ENCODE measurements around the gene NFATC4. TPM values are rescaled to one million over a fixed set of nuclear protein-coding genes. Genes with fewer than 3 reads are reported as not detected.

NFATC4 gene
- total and polyA plus RNA-seq, 5 experiments from 2014 or later: not detected

DNA sequence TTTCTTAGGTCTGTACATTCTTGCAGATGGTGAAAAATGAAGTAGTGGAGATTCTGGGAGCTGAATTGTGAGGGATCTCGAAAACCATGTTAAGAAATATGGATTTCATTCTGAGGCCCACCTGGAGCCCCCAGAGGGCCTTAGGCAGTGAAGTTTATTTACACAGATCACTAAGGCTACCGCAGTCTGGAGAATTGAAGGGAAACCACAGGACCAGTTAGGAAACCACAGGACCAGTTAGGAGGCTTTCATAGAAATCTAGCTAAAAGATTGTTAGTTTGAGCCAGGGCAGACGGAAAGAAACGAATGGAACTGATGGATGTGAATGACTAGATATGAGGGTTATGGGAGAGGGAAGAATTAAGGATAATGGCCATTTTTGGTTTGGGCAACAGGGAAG lies 54.3 kb downstream of the NFATC4 start:
- no peaks in the 10 kb centered on the region for H3K36me3 Mint-ChIP-seq
- H3K4me1 Mint-ChIP-seq: peaks cover 9 to 16% (median 14%) of the 10 kb centered on the region in 4 donors
- POLR2A ChIA-PET: interaction anchor here (1.3 kb wide), 1 partner anchor 9 kb away, joined by 4 read pairs; no protein-coding TSS in a partner anchor
- H3K27ac Mint-ChIP-seq: no peak overlapping the region
- no peak overlapping the region for H3K4me3 Mint-ChIP-seq
- peaks cover 0 to 11% (median 5%) of the 10 kb centered on the region in 5 donors for H3K27me3 Mint-ChIP-seq
- no peaks in the 10 kb centered on the region for H3K9me3 Mint-ChIP-seq
- ATAC-seq (peak in 1 of 2 donors; percentile 61), DNase-seq (no peak)

DNA sequence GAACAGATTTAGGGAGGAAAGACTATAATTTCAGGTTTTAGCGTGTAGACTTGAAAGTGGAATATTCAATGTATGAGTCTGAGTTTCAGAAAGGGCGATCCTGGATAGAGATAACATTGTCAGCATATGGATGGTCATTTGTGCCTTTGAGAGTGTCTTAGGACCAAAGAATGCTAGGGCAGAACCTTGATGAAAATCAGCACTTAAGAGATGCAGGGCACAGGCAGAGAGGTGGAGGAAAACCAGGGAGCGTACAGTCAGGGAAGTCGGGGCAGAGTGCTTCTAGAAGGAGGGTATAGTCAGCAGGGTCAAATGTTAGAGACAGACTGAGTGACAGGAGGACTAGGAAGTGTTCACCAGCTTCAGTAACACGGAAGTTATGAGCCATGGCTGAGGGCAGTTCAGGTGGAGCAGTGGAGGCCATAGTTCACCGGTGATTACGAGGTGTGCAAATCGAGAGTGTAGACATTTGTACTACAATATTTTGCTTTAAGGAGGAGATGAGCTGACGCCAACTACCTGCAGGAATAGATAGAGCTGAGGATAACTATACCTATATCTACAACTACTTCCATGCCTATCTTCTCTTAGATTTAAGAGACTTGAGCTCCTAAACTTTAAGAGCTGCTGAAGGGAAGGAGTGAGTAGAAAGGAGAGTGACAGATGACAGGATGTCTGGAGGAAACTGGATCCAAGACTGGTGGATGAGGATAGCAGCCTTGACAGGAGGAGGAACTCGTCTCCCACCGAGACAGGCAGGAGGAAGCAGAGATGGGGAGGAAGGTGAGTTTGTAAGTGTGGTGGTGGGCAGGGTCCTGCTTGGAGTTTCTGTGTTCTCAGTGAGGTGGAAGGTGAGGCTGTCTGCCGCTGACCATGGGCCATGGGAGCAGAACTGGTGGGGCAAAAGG lies 55.0 kb downstream of the NFATC4 start:
- Mint-ChIP-seq H3K9me3 (no peaks in the 10 kb centered on the region), H3K27ac (no peak overlapping the region), H3K4me3 (no peak overlapping the region), H3K27me3 (peaks cover 0 to 11% (median 5%) of the 10 kb centered on the region in 5 donors), H3K36me3 (no peaks in the 10 kb centered on the region), H3K4me1 (peaks cover 11 to 22% (median 18%) of the 10 kb centered on the region in 4 donors)
- DNase-seq (peak in 1 of 10 donors; percentile 27), ATAC-seq (no peak)
- POLR2A ChIA-PET: interaction anchor here (1.3 kb wide), 1 partner anchor 9 kb away, joined by 4 read pairs; no protein-coding TSS in a partner anchor

DNA sequence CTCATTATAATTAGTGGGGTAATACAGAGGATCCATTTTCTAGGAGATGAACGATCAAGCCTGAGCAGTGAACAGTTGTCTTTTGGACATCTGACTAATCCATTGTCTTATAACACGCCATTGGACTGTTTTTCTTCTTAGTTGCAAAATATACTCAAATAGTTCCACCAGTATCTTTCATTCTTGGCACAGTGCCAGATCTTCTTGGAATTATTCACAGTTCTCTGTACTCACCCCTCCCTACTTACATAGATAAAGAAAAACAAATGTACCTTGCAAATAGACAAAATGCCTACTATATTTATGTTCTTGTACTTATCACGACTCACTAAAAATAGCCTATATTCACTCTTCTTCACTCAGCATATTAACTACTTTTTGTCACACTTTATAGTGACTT lies 57.7 kb downstream of the NFATC4 start:
- no peaks in the 10 kb centered on the region for H3K36me3 Mint-ChIP-seq
- no peak overlapping the region for H3K4me3 Mint-ChIP-seq
- DNase-seq (no peak), ATAC-seq (no peak)
- POLR2A ChIA-PET: interaction anchor here (0.8 to 1.2 kb wide), 2 partner anchors 11 to 115 kb away, joined by 3 to 4 read pairs; partner anchors contain the start of gene LTB4R
- H3K27me3 Mint-ChIP-seq: no peaks in the 10 kb centered on the region
- peaks cover 14 to 33% (median 30%) of the 10 kb centered on the region in 4 donors for H3K4me1 Mint-ChIP-seq
- no peaks in the 10 kb centered on the region for H3K9me3 Mint-ChIP-seq
- H3K27ac Mint-ChIP-seq: peak overlapping the region in 1 of 10 donors; percentile 35

DNA sequence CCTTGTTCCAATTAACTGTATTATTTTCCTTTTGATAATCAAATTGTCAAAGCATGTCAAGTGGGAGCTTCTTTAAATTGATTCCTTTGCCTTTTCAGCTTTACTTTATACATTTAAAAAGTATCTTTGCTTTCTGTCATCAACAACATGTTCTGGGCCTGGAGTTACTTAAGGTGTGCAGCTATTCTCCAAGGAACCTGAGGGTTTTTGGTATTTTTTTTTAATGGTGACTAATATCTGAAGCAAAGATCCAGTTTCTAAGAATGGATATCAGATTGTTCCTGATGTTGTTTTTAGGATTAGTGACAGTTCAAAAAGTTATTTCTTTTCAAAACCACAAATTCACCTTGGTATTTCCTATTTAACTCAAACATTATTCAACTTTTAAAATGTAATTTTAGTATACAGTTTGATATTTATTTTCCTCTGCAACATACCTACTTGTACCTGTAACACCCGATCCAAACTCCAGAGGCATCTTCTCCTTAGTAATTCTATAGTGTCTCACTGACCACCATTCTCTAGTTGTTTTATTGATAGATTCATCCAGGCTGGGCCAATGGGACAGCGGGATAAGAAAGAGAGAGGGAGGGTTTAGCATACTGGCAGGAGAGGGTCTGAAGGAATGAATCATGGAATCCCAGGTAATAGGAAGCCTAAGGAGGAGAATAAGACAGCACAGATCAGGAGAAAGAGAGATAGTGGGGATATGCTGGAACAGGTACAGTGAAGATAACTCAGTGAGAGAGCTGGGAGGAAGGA lies 58.3 kb downstream of the NFATC4 start:
- no peaks in the 10 kb centered on the region for H3K9me3 Mint-ChIP-seq
- ATAC-seq: no peak
- peaks cover 14 to 39% (median 36%) of the 10 kb centered on the region in 4 donors for H3K4me1 Mint-ChIP-seq
- POLR2A ChIA-PET: interaction anchor here (0.8 kb wide), 2 partner anchors 10 to 115 kb away, joined by 3 read pairs; partner anchors contain the start of gene LTB4R
- no peaks in the 10 kb centered on the region for H3K36me3 Mint-ChIP-seq
- no peaks in the 10 kb centered on the region for H3K27me3 Mint-ChIP-seq
- H3K4me3 Mint-ChIP-seq: peak overlapping the region in 1 of 10 donors; percentile 3
- no peak for DNase-seq
- H3K27ac Mint-ChIP-seq: peak overlapping the region in 6 of 10 donors; percentile 3 to 77 (median 33)

DNA sequence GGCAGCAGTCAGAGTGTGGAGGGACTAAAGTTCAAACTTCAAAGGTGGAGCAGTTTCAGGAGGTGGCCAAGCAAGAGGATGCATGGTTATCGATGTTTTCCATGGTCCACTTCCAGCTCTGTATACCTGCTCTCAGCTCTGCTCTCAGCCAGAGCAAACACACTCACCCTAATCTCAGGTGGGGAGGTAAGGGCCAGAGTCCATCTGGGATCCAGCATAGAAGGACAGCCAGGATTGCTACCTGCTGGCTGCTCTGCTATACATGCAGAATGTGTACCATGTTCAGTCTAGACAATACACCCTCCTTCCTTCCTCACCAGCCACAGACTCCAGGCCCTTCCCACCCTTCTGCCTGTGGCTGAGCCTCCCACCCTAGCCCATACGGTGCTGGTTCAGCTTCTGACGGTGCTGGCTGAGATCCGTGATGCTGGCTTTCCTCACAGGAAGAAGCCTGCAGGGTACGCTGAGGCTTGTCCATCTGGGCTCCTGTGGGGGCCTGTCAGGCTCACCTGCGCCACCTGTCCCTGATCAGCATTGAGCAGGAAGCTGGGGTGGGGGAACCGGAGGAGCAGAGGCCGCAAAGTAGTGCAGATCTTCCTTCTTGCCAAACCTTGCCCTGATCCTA lies 59.0 kb downstream of the NFATC4 start:
- peak in 2 of 10 donors; percentile 21 to 64 for DNase-seq
- peak overlapping the region in 8 of 10 donors; percentile 31 to 91 (median 76) for H3K27ac Mint-ChIP-seq
- H3K4me3 Mint-ChIP-seq: peak overlapping the region in 5 of 10 donors; percentile 3 to 48 (median 19)
- POLR2A ChIA-PET: interaction anchor here (0.8 to 1.3 kb wide), 2 partner anchors 9 to 61 kb away, joined by 3 to 10 read pairs; no protein-coding TSS in a partner anchor
- peaks cover 20 to 46% (median 43%) of the 10 kb centered on the region in 4 donors for H3K4me1 Mint-ChIP-seq
- H3K36me3 Mint-ChIP-seq: peaks cover 0 to 6% (median 0%) of the 10 kb centered on the region in 3 donors
- no peaks in the 10 kb centered on the region for H3K9me3 Mint-ChIP-seq
- H3K27me3 Mint-ChIP-seq: no peaks in the 10 kb centered on the region
- no peak for ATAC-seq

DNA sequence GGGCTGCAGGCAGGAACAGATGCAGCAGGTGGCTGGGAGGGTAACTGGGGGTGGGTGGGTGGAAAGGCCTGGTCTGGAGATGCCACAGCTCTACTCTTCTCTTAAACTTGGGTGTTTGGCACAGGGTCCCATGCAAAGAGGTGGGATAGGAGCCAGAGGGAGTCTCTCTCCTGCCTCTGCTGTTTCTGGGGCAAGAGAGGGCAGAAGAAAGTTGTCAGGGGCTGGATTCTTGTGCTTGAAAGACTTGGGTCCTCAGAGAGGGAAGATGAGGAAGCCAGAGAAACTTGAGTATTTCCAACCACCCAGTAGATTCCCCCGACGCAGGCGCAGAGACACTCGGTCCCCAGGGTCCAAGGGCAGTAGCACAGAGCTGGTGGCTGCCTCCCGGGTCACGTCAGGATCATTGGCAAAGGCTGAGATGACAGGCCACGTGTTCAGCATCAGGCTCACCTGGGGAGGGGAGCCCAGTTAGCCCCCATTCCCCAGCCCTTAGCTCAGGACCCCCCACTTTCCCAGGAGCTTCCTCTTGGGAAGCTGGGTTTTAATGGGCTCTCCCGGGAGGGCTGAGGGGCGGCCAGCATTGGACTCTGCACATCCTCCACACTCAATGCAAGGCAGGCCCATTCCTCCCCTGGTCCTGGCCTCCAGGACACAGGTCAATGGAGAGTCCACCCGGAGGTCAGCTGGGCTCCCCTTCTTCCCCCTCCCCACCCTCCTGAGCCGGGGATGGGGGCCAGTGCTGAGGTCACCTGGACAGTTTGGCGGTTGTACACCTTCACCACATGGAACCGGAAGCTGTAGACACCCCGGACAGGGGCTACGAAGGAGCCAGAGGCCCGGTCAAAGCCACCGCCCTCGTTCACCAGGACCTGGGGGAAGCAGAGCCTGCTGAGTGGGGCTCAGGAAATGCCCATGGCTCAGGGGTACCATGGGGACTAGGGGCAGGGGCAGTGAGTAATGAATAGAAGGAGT lies 59.8 kb downstream of the NFATC4 start:
- Mint-ChIP-seq H3K36me3 (peaks cover 0 to 11% (median 0%) of the 10 kb centered on the region in 3 donors), H3K9me3 (no peaks in the 10 kb centered on the region), H3K4me1 (peaks cover 20 to 48% (median 45%) of the 10 kb centered on the region in 4 donors), H3K4me3 (peak overlapping the region; percentile 20 to 84 (median 40)), H3K27ac (peak overlapping the region; percentile 34 to 91 (median 82)), H3K27me3 (no peaks in the 10 kb centered on the region)
- POLR2A ChIA-PET: interaction anchor here (1.2 to 4.4 kb wide), 6 partner anchors 10 to 157 kb away, joined by 3 to 110 read pairs (median 8); partner anchors contain the start of genes NFATC4, RABGGTA and SDR39U1
- DNase-seq: peak in 1 of 10 donors; percentile 55
- ATAC-seq: no peak

DNA sequence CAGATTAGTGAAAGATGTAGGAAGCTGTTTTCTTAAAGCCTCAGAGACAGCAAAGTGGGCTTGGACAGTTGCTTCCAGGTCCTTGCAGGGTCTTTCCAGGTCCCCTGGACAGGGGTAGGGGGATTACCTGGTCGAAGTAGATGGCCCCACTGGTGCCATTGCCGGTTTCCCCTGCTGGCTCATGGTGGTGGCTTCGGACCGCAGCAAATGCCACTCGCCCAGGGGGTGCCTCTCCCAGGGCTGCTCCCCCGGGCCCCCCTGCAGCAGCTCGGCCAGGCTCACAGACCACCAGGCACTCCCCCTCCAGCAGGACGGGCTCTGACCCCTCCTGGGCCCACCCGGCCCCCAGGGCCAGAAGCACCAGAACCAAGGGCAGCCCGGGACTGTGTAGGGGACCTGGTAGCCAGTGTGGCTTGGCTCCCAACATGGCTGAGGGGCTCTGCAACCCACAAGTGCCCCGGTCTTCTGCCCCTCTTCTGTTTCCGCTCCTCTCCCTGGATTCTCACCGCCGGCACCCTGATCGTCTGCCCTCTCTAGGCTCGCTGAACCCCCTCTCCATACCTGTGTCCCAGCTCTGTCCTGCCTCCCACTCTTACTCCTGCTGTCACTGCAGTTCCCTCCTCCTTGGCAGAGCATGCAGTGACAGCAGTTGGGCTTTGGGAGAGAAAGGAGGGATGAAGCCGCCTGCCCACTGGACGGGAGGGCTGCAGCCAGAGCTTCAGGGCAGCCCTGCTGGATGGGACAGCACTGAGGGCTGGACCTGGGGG lies 60.8 kb downstream of the NFATC4 start:
- Mint-ChIP-seq H3K9me3 (no peaks in the 10 kb centered on the region), H3K27ac (peak overlapping the region; percentile 87 to 100 (median 99)), H3K27me3 (no peaks in the 10 kb centered on the region), H3K4me3 (peak overlapping the region in 9 of 10 donors; percentile 77 to 93 (median 89)), H3K36me3 (peaks cover 0 to 21% (median 0%) of the 10 kb centered on the region in 3 donors), H3K4me1 (peaks cover 25 to 54% (median 47%) of the 10 kb centered on the region in 4 donors)
- DNase-seq (peak in 1 of 10 donors; percentile 63), ATAC-seq (no peak)
- POLR2A ChIA-PET: interaction anchor here (0.5 to 5.2 kb wide), 9 partner anchors 9 to 215 kb away, joined by 3 to 110 read pairs (median 4); partner anchors contain the start of genes ADCY4, NFATC4, RABGGTA and SDR39U1

Other genes starting within 250 kb of the NFATC4 start
Only the 30 nearest of the 31 such genes appear.
- gene FITM1, start 237.5 kb upstream of the NFATC4 start, total RNA-seq: 1 to 10 TPM; 1.9 to 2.2 TPM
- gene FITM1, start 237.5 kb upstream of the NFATC4 start, polyA plus RNA-seq: under 1 TPM; 0.52 to 0.60 (median 0.52) TPM
- gene PSME1, start 232.0 kb upstream of the NFATC4 start, total RNA-seq: 100 to 1,000 TPM; 202 to 203 TPM
- 100 to 1,000 TPM; 681 to 767 (median 753) TPM for gene PSME1, start 232.0 kb upstream of the NFATC4 start, polyA plus RNA-seq
- 10 to 100 TPM; 16.6 to 18.1 TPM for gene EMC9, start 226.6 kb upstream of the NFATC4 start, total RNA-seq
- gene EMC9, start 226.6 kb upstream of the NFATC4 start, polyA plus RNA-seq: 1 to 10 TPM; 7.5 to 9.4 (median 8.4) TPM
- 100 to 1,000 TPM; 129 to 140 TPM for gene PSME2, start 221.6 kb upstream of the NFATC4 start, total RNA-seq
- gene PSME2, start 221.6 kb upstream of the NFATC4 start, polyA plus RNA-seq: 100 to 1,000 TPM; 402 to 471 (median 463) TPM
- 10 to 100 TPM; 85.7 to 91.4 TPM for gene RNF31, start 220.7 kb upstream of the NFATC4 start, total RNA-seq
- 10 to 100 TPM; 34.1 to 45.3 (median 37.6) TPM for gene RNF31, start 220.7 kb upstream of the NFATC4 start, polyA plus RNA-seq
- gene IRF9, start 206.9 kb upstream of the NFATC4 start, total RNA-seq: 100 to 1,000 TPM; 109 to 116 TPM
- gene IRF9, start 206.9 kb upstream of the NFATC4 start, polyA plus RNA-seq: 10 to 100 TPM; 46.6 to 68.6 (median 51.3) TPM
- 10 to 100 TPM; 33.7 to 39.2 TPM for gene REC8, start 196.1 kb upstream of the NFATC4 start, total RNA-seq
- gene REC8, start 196.1 kb upstream of the NFATC4 start, polyA plus RNA-seq: 10 to 100 TPM; 11.1 to 11.6 (median 11.2) TPM
- gene IPO4, start 179.4 kb upstream of the NFATC4 start, total RNA-seq: 10 to 100 TPM; 24.4 to 24.8 TPM
- gene IPO4, start 179.4 kb upstream of the NFATC4 start, polyA plus RNA-seq: 10 to 100 TPM; 20.2 to 27.5 (median 21.1) TPM
- gene TM9SF1, start 172.7 kb upstream of the NFATC4 start, total RNA-seq: 10 to 100 TPM; 19.4 to 22.1 TPM
- 10 to 100 TPM; 23.1 to 29.8 (median 29.1) TPM for gene TM9SF1, start 172.7 kb upstream of the NFATC4 start, polyA plus RNA-seq
- gene TSSK4, start 162.5 kb upstream of the NFATC4 start, total RNA-seq: 1 to 10 TPM in 1 of 2 experiments, under 1 TPM in 1; 0.30 to 1.1 TPM
- under 1 TPM; 0.79 to 0.95 (median 0.87) TPM for gene TSSK4, start 162.5 kb upstream of the NFATC4 start, polyA plus RNA-seq
- gene CHMP4A, start 154.7 kb upstream of the NFATC4 start, total RNA-seq: 100 to 1,000 TPM in 1 of 2 experiments, 10 to 100 TPM in 1; 99.4 to 107 TPM
- gene CHMP4A, start 154.7 kb upstream of the NFATC4 start, polyA plus RNA-seq: 100 to 1,000 TPM; 133 to 144 (median 143) TPM
- 10 to 100 TPM; 13.7 to 15.3 TPM for gene MDP1, start 152.1 kb upstream of the NFATC4 start, total RNA-seq
- gene MDP1, start 152.1 kb upstream of the NFATC4 start, polyA plus RNA-seq: 10 to 100 TPM; 33.8 to 39.1 (median 34.5) TPM
- 100 to 1,000 TPM in 1 of 2 experiments, 10 to 100 TPM in 1; 96.8 to 107 TPM for gene NEDD8, start 135.8 kb upstream of the NFATC4 start, total RNA-seq
- gene NEDD8, start 135.8 kb upstream of the NFATC4 start, polyA plus RNA-seq: 100 to 1,000 TPM; 302 to 320 (median 319) TPM
- 10 to 100 TPM; 76.4 to 78.6 TPM for gene GMPR2, start 135.3 kb upstream of the NFATC4 start, total RNA-seq
- 100 to 1,000 TPM in 1 of 3 donors, 10 to 100 TPM in 2; 79.7 to 111 (median 85.4) TPM for gene GMPR2, start 135.3 kb upstream of the NFATC4 start, polyA plus RNA-seq
- gene TINF2, start 125.6 kb upstream of the NFATC4 start, total RNA-seq: 100 to 1,000 TPM; 125 to 136 TPM
- 100 to 1,000 TPM; 116 to 154 (median 150) TPM for gene TINF2, start 125.6 kb upstream of the NFATC4 start, polyA plus RNA-seq
- gene TGM1, start 105.0 kb upstream of the NFATC4 start, total RNA-seq: 1 to 10 TPM; 6.5 to 6.9 TPM
- under 1 TPM in 1 of 3 donors, not detected in 2; 0.13 TPM for gene TGM1, start 105.0 kb upstream of the NFATC4 start, polyA plus RNA-seq
- 10 to 100 TPM; 43.3 to 46.5 TPM for gene RABGGTA, start 96.6 kb upstream of the NFATC4 start, total RNA-seq
- 10 to 100 TPM; 12.7 to 22.1 (median 20.4) TPM for gene RABGGTA, start 96.6 kb upstream of the NFATC4 start, polyA plus RNA-seq
- gene DHRS1, start 68.4 kb upstream of the NFATC4 start, total RNA-seq: 10 to 100 TPM; 27.5 to 34.2 TPM
- 10 to 100 TPM; 19.6 to 22.4 (median 20.8) TPM for gene DHRS1, start 68.4 kb upstream of the NFATC4 start, polyA plus RNA-seq
- gene NOP9, start 68.3 kb upstream of the NFATC4 start, total RNA-seq: 10 to 100 TPM; 21.8 to 25.8 TPM
- 1 to 10 TPM; 1.3 to 2.2 (median 1.6) TPM for gene NOP9, start 68.3 kb upstream of the NFATC4 start, polyA plus RNA-seq
- gene CIDEB, start 60.2 kb upstream of the NFATC4 start, total RNA-seq: 10 to 100 TPM; 12.2 to 15.5 TPM
- 10 to 100 TPM in 2 of 3 donors, 1 to 10 TPM in 1; 8.6 to 16.1 (median 13.2) TPM for gene CIDEB, start 60.2 kb upstream of the NFATC4 start, polyA plus RNA-seq
- gene LTB4R2, start 58.0 kb upstream of the NFATC4 start, total RNA-seq: 10 to 100 TPM; 12.5 to 13.0 TPM
- 1 to 10 TPM in 2 of 3 donors, under 1 TPM in 1; 0.93 to 3.5 (median 1.5) TPM for gene LTB4R2, start 58.0 kb upstream of the NFATC4 start, polyA plus RNA-seq
- 10 to 100 TPM in 1 of 2 experiments, 1 to 10 TPM in 1; 9.6 to 10.1 TPM for gene LTB4R, start 56.7 kb upstream of the NFATC4 start, total RNA-seq
- gene LTB4R, start 56.7 kb upstream of the NFATC4 start, polyA plus RNA-seq: 1 to 10 TPM; 3.4 to 5.9 (median 4.5) TPM
- 1 to 10 TPM; 3.8 to 4.7 TPM for gene ADCY4, start 33.1 kb upstream of the NFATC4 start, total RNA-seq
- gene ADCY4, start 33.1 kb upstream of the NFATC4 start, polyA plus RNA-seq: under 1 TPM; 0.08 to 0.28 (median 0.24) TPM
- 10 to 100 TPM; 32.9 to 35.8 TPM for gene RIPK3, start 28.2 kb upstream of the NFATC4 start, total RNA-seq
- gene RIPK3, start 28.2 kb upstream of the NFATC4 start, polyA plus RNA-seq: 10 to 100 TPM in 1 of 3 donors, 1 to 10 TPM in 2; 5.3 to 11.1 (median 5.6) TPM
- under 1 TPM; 0.29 to 0.36 TPM for gene NYNRIN, start 30.8 kb downstream of the NFATC4 start, total RNA-seq
- gene NYNRIN, start 30.8 kb downstream of the NFATC4 start, polyA plus RNA-seq: under 1 TPM in 1 of 3 donors, not detected in 2; 0.13 TPM
- gene CBLN3, start 61.5 kb downstream of the NFATC4 start, total RNA-seq: 1 to 10 TPM; 3.9 to 4.8 TPM
- gene CBLN3, start 61.5 kb downstream of the NFATC4 start, polyA plus RNA-seq: under 1 TPM in 1 of 3 donors, not detected in 2; 0.23 TPM
- 100 to 1,000 TPM; 142 to 150 TPM for gene KHNYN, start 61.8 kb downstream of the NFATC4 start, total RNA-seq
- 10 to 100 TPM in 2 of 3 donors, 1 to 10 TPM in 1; 9.1 to 16.9 (median 10.6) TPM for gene KHNYN, start 61.8 kb downstream of the NFATC4 start, polyA plus RNA-seq
- 100 to 1,000 TPM; 140 to 145 TPM for gene SDR39U1, start 74.6 kb downstream of the NFATC4 start, total RNA-seq
- 10 to 100 TPM; 70.3 to 90.8 (median 89.5) TPM for gene SDR39U1, start 74.6 kb downstream of the NFATC4 start, polyA plus RNA-seq
- gene CMA1, start 140.1 kb downstream of the NFATC4 start, total RNA-seq: not detected
- not detected for gene CMA1, start 140.1 kb downstream of the NFATC4 start, polyA plus RNA-seq
- gene CTSG, start 208.1 kb downstream of the NFATC4 start, total RNA-seq: not detected
- gene CTSG, start 208.1 kb downstream of the NFATC4 start, polyA plus RNA-seq: not detected

Measured in naive thymus-derived CD8-positive, alpha-beta T cell (primary cell).